Psoas muscle (tissue), 8 donors: ENCODE data around the gene ZAP70. TPM values are rescaled to one million over a fixed set of nuclear protein-coding genes. Genes with fewer than 3 reads are reported as not detected.

Experiments
- ATAC-seq, 4 donors: fragments of 200-7000 bp; cut with Tn5 transposase; one replicate each; pipeline ENCODE4 v1.9.1; 2020; ENCODE audit warnings: moderate library complexity in 3 of 4, mild to moderate bottlenecking in 2 of 4
- DNase-seq, 2 donors: peaks; one replicate each; pipeline ENCODE4 v3.0.0-alpha.2; 2020
- H3K27ac ChIP-seq: fragments of 200-600 bp; one replicate; pipeline ENCODE4 v1.8.0; 2022
- H3K27me3 ChIP-seq, 3 donors: fragments of 200-600 bp in 1 of 3; one replicate each; pipeline versions ENCODE4 v1.6.1 to v1.8.0; 2013 to 2022; ENCODE audit warnings: low read length in 2 of 3, mild to moderate bottlenecking in 2 of 3, moderate library complexity in 1 of 3; ENCODE audit not compliant: insufficient read depth in 3 of 3
- H3K36me3 ChIP-seq, 2 donors: fragments of 200-600 bp in 1 of 2; one replicate each; pipeline versions ENCODE4 v1.6.1 to v1.8.0; 2013 to 2022; ENCODE audit warnings: low read depth in 1 of 2, mild to moderate bottlenecking in 1 of 2, moderate library complexity in 1 of 2; ENCODE audit not compliant: insufficient read depth in 1 of 2
- H3K4me1 ChIP-seq: fragments of 200-600 bp; one replicate; pipeline ENCODE4 v1.8.0; 2022
- H3K4me3 ChIP-seq: fragments of 200-600 bp; one replicate; pipeline ENCODE4 v1.8.0; 2022; ENCODE audit warnings: mild to moderate bottlenecking
- H3K9me3 ChIP-seq: fragments of 200-600 bp; one replicate; pipeline ENCODE4 v1.8.0; 2022
- WGBS, 3 donors: extraction: QIAGEN DNeasy Blood & Tissue Kit; methylation state at CpG; one replicate each; pipeline versions ENCODE4 v1.1.6 to v1.1.7; 2013; 5-methylcytosine and 5-hydroxymethylcytosine counted together
- intact Hi-C, 2 donors: fragments of 100-400 bp; cut with DNase I; formaldehyde crosslinking; loops; one replicate each; pipeline versions ENCODE4 v1.11.0 to v1.14.2; 2022
- polyA plus RNA-seq, 3 donors: library from polyadenylated mRNA; stranded (reverse); fragments of 200-250 nt; gene quantifications; one replicate each; pipeline ENCODE4 v1.2.3, GENCODE V29; 2013
- total RNA-seq, 4 donors: library from RNA; stranded (reverse); fragmentation: NEBNext Ultra II Directional in 2 of 4; extraction: Animal tissue kit (Norgen Biotek cat#: 25700) in 2 of 4; gene quantifications; one replicate each; pipeline versions ENCODE4 v1.2.1 to v1.2.4, GENCODE V29; 2021 to 2023
- TF ChIP-seq, protein P1 (sequence below): fragments of 200-600 bp; IDR thresholded peaks from one replicate; pipeline ENCODE4 v1.8.0; 2022; ENCODE audit warnings: antibody characterized with exemption
- donor health status: healthy with polysubstance abuse.
- donor health status: DM: no; HTN: no; CAD: no; lungs with moderate emphysema.
- donor health status: Bipolar disorder and iron deficiency.
- donor health status: healthy.
- donor health status: DM: yes; HTN: yes; CAD: no.
- donor health status: DM: no; HTN: no; CAD: no.
- donor health status: DM: no; HTN: no; CAD: no.
- donor health status: DM: yes; HTN: yes; CAD: no.

ZAP70 gene
- total and polyA plus RNA-seq, 7 donors, result 0.40 to 1.2 (median 0.74) TPM

GRCh38 chr2:97761192-97761591 lies 47.8 kb downstream of the ZAP70 start:
- H3K4me3 ChIP-seq, result no peak overlapping the region
- peaks cover 5% of the 10 kb centered on the region for H3K4me1 ChIP-seq
- H3K36me3 ChIP-seq, result peaks cover 2 to 99% of the 10 kb centered on the region in 2 donors
- H3K27me3 ChIP-seq, result no peaks in the 10 kb centered on the region
- WGBS, 3 donors, result 81 to 84% (median 84%) methylated on average over 21 to 23 of the region's 23 CpGs
- no peak overlapping the region for H3K27ac ChIP-seq
- ATAC-seq (no peak), DNase-seq (no peak)
- no peaks in the 10 kb centered on the region for H3K9me3 ChIP-seq
- TF ChIP-seq, protein P1, sequence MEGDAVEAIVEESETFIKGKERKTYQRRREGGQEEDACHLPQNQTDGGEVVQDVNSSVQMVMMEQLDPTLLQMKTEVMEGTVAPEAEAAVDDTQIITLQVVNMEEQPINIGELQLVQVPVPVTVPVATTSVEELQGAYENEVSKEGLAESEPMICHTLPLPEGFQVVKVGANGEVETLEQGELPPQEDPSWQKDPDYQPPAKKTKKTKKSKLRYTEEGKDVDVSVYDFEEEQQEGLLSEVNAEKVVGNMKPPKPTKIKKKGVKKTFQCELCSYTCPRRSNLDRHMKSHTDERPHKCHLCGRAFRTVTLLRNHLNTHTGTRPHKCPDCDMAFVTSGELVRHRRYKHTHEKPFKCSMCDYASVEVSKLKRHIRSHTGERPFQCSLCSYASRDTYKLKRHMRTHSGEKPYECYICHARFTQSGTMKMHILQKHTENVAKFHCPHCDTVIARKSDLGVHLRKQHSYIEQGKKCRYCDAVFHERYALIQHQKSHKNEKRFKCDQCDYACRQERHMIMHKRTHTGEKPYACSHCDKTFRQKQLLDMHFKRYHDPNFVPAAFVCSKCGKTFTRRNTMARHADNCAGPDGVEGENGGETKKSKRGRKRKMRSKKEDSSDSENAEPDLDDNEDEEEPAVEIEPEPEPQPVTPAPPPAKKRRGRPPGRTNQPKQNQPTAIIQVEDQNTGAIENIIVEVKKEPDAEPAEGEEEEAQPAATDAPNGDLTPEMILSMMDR, result no peak
- intact Hi-C loops, result no loop called here

- 89 to 93% (median 91%) methylated on average over 20 of the region's 20 CpGs for WGBS, 3 donors
- H3K36me3 ChIP-seq, result peaks cover 2 to 79% of the 10 kb centered on the region in 2 donors
- intact Hi-C loops, result no loop called here
These were observed 49.9 kb downstream of the ZAP70 start for GRCh38 chr2:97763176-97763845.

DNA sequence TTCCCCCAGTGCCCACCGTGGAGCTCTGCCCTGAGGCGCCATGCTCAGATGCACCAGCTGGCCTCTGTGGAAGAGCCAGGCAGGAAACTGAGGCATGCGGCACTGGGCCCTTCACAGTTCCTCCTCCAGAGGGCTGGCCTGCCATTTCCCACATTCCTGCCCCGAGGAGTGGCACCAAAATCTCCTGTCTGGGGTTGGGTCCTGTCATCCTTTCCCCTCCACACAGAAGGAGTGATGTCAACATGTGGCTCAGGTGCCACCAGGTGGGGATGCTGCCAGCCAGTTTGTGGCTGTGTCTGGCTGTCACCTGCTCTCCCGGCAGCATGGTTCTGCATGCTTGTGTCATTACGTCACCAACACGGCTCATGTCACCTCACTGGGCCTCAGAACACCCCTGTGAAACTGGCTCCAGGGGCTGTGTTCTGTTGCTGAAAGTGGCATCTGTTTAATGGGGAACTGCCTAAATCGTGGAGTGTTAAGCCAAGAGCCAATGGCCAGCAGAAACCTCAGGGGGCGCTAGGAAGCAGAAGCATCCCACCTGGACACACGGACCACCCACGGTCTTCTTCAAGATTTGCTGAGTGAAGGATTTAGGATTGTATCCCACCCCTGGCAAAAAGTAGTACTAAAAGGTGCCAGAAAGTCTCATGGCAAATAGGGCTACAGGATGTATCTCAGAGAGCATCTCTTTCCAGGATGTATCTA lies 51.3 kb downstream of the ZAP70 start:
- DNase-seq (no peak), ATAC-seq (peak in 3 of 4 donors; percentile 23 to 43 (median 42))
- intact Hi-C loops, result no loop called here
- H3K27me3 ChIP-seq, result no peaks in the 10 kb centered on the region
- H3K4me1 ChIP-seq, result peaks cover 9% of the 10 kb centered on the region
- no peak overlapping the region for H3K4me3 ChIP-seq
- TF ChIP-seq, protein P1, result no peak
- H3K27ac ChIP-seq, result no peak overlapping the region
- 70 to 76% (median 70%) methylated on average over 11 of the region's 11 CpGs for WGBS, 3 donors
- H3K36me3 ChIP-seq, result peaks cover 2 to 65% of the 10 kb centered on the region in 2 donors
- no peaks in the 10 kb centered on the region for H3K9me3 ChIP-seq

More at GRCh38 chr2:97763176-97763845, 49.9 kb downstream of the ZAP70 start:
- Histone ChIP-seq H3K9me3 (no peaks in the 10 kb centered on the region), H3K27ac (no peak overlapping the region), H3K4me1 (peaks cover 5% of the 10 kb centered on the region), H3K4me3 (no peak overlapping the region), H3K27me3 (no peaks in the 10 kb centered on the region)
- TF ChIP-seq, protein P1, result no peak
- no peak for ATAC-seq
- DNase-seq, result no peak

GRCh38 chr2:97765933-97766332 lies 52.6 kb downstream of the ZAP70 start:
- Histone ChIP-seq H3K36me3 (peaks cover 2 to 55% of the 10 kb centered on the region in 2 donors), H3K27ac (peak overlapping the region; percentile 8)

More at GRCh38 chr2:97765933-97766332, 52.6 kb downstream of the ZAP70 start:
- Histone ChIP-seq H3K4me3 (no peak overlapping the region), H3K9me3 (no peaks in the 10 kb centered on the region), H3K4me1 (peaks cover 9% of the 10 kb centered on the region), H3K27me3 (no peaks in the 10 kb centered on the region)
- DNase-seq, result no peak
- TF ChIP-seq, protein P1, result no peak
- no peak for ATAC-seq
- WGBS, 3 donors, result 67 to 81% (median 75%) methylated on average over 4 of the region's 4 CpGs
- intact Hi-C loops, result no loop called here
